HepG2 (cell line): ENCODE data around the gene METTL5. TPM values are rescaled to one million over a fixed set of nuclear protein-coding genes. Genes with fewer than 3 reads are reported as not detected.

Source experiments
- ATAC-seq: fragments of 200-7000 bp; cut with Tn5 transposase; 3 replicates; pipeline ENCODE4 v1.9.1; 2020; ENCODE audit warnings: mild to moderate bottlenecking, moderate library complexity
- BruUV-seq: library from RNA; stranded (reverse); fragments of 400-500 nt; replicated peaks from 2 replicates; lab custom pipeline; 2021; lab: Mats Ljungman, UMichigan
- CTCF ChIA-PET: fragments of 300-600 bp; formaldehyde crosslinking; extraction: SDS; loops from one replicate; lab custom pipeline; 2021; ENCODE audit warnings: low total read pairs, inconsistent platforms, low intra/inter-chr PET ratio; lab: Yijun Ruan, JAX
- POLR2A ChIA-PET: fragments of 350-600 bp; sonication (Branson Sonifier 250); formaldehyde crosslinking; loops from one replicate; lab custom pipeline; 2020; ENCODE audit warnings: antibody characterized with exemption, inconsistent platforms; lab: Yijun Ruan, JAX
- DNase-seq: peaks from one replicate; pipeline ENCODE4 v3.0.0-alpha.2; 2015; ENCODE audit warnings: low spot score
- FAIRE-seq: peaks from 3 replicates; lab custom pipeline; 2011; peaks lifted over from hg19 to GRCh38; lab: Jason Lieb, UNC
- H2AFZ ChIP-seq: one replicate; pipeline ENCODE4 v1.6.1; 2011; ENCODE audit warnings: low read length, inconsistent platforms
- H3K27ac ChIP-seq: fragments of 300-600 bp; 3 replicates; pipeline ENCODE4 v1.8.0; 2011; ENCODE audit warnings: mixed run types, mild to moderate bottlenecking, mixed read lengths, low read length, inconsistent platforms; ENCODE audit not compliant: insufficient read depth; ENCODE audit errors: extremely low read length
- H3K27me3 ChIP-seq, 2 experiments: fragments of 200-600 bp in 1 of 2; 2 replicates in 1 of 2; 3 replicates in 1 of 2; pipeline versions ENCODE4 v1.6.0 to v1.8.0; 2011; ENCODE audit warnings: low read length in 2 of 2, mild to moderate bottlenecking in 2 of 2, moderate library complexity in 2 of 2, inconsistent platforms in 1 of 2; ENCODE audit not compliant: insufficient read depth in 2 of 2, control insufficient read depth in 1 of 2
- H3K36me3 ChIP-seq, 2 experiments: fragments of 200-600 bp in 1 of 2; replicated peaks in 1 of 2; 2 replicates in 1 of 2; 3 replicates in 1 of 2; pipeline versions ENCODE4 v1.5.1 to v1.8.0; 2011; ENCODE audit warnings: low read length in 2 of 2, inconsistent platforms in 1 of 2; ENCODE audit not compliant: insufficient read depth in 2 of 2, control insufficient read depth in 1 of 2
- H3K4me1 ChIP-seq: 2 replicates; pipeline ENCODE4 v1.5.1; 2012; ENCODE audit warnings: low read length, inconsistent platforms; ENCODE audit not compliant: insufficient read depth
- H3K4me2 ChIP-seq: 2 replicates; pipeline ENCODE4 v1.6.0; 2011; ENCODE audit warnings: low read depth, low read length, inconsistent platforms
- H3K4me3 ChIP-seq, 3 experiments: fragments of 200-600 bp in 1 of 3; sonication (generic), shearing (Covaris generic) in 1 of 3; replicated peaks in 1 of 3; 2 replicates each; pipeline ENCODE4 v1.5.1; 2011 to 2016; ENCODE audit warnings: low read length in 3 of 3, inconsistent platforms in 2 of 3, low read depth in 2 of 3, mild to moderate bottlenecking in 2 of 3, control low read depth in 1 of 3, mixed read lengths in 1 of 3; ENCODE audit not compliant: insufficient read depth in 1 of 3
- H3K79me2 ChIP-seq: one replicate; pipeline ENCODE4 v1.6.1; 2011; ENCODE audit warnings: low read length, inconsistent platforms; ENCODE audit not compliant: insufficient read depth
- H3K9ac ChIP-seq: 2 replicates; pipeline ENCODE4 v1.6.0; 2011; ENCODE audit warnings: mild to moderate bottlenecking, low read depth, low read length, inconsistent platforms; ENCODE audit not compliant: insufficient read depth
- H3K9me3 ChIP-seq: 2 replicates; pipeline ENCODE4 v1.5.1; 2012; ENCODE audit warnings: mild to moderate bottlenecking, low read length
- H4K20me1 ChIP-seq: 2 replicates; pipeline ENCODE4 v1.6.0; 2011; ENCODE audit warnings: inconsistent platforms, mild to moderate bottlenecking, low read length, moderate library complexity; ENCODE audit not compliant: insufficient read depth
- HMGA1 ChIP-seq: sonication (generic); formaldehyde crosslinking; conservative IDR thresholded peaks from 2 replicates; pipeline ENCODE4 v1.4.0; 2020; ENCODE audit warnings: missing genetic modification reagents
- YY1 ChIP-seq: IDR thresholded peaks from 2 replicates; pipeline ENCODE4 v1.6.1; 2011; ENCODE audit warnings: low read length, low read depth, moderate library complexity, mild to moderate bottlenecking; ENCODE audit not compliant: insufficient read depth, insufficient replicate concordance
- ZNF260 ChIP-seq: sonication (generic); formaldehyde crosslinking; IDR thresholded peaks from 2 replicates; pipeline ENCODE4 v1.4.0; 2020; ENCODE audit warnings: missing genetic modification reagents, low read depth, mild to moderate bottlenecking, borderline replicate concordance
- ZNF749 ChIP-seq: sonication (generic); formaldehyde crosslinking; IDR thresholded peaks from 2 replicates; pipeline ENCODE4 v1.8.0; 2022; ENCODE audit warnings: mild to moderate bottlenecking, missing genetic modification reagents, moderate library complexity, borderline replicate concordance
- WGBS: methylation state at CpG from one replicate; pipeline ENCODE4 v1.1.6; 2017; ENCODE audit warnings: low lambda C conversion rate; 5-methylcytosine and 5-hydroxymethylcytosine counted together
- in situ Hi-C: cut with HindIII; loops from 2 replicates; pipeline ENCODE4 v1.10.0; 2017; ENCODE audit warnings: low pct_unique_long_range_greater_than_20kb; ENCODE audit not compliant: extremely low pct_ligation_motif_present
- intact Hi-C: fragments of 100-400 bp; cut with micrococcal nuclease; formaldehyde crosslinking; loops from one replicate; pipeline ENCODE4 v1.10.0; 2022; ENCODE audit not compliant: unreplicated experiment
- polyA plus RNA-seq, 8 experiments: library from polyadenylated mRNA; depleted of rRNA in 3 of 8; stranded (reverse) in 7 of 8; unstranded in 1 of 8; fragments of >200 nt; fragmentation: Illumina TruSeq in 4 of 8; extraction: Trizol in 4 of 8; gene quantifications; 2 replicates each; pipeline versions ENCODE4 v1.2.1 to v1.2.3, GENCODE V29; 2011 to 2016; ENCODE audit warnings: low read depth in 4 of 8, missing spikeins in 1 of 8, mixed read lengths in 1 of 8; ENCODE audit not compliant: insufficient read depth in 1 of 8
- total RNA-seq, 5 experiments: library from RNA; depleted of rRNA; stranded (reverse); fragments of >200 nt; fragmentation: Illumina TruSeq; extraction: Trizol; gene quantifications; 2 replicates each; pipeline ENCODE4 v1.2.3, GENCODE V29; 2016; ENCODE audit warnings: low read depth in 1 of 5
- TF ChIP-seq, protein P1 (sequence below): sonication (generic); formaldehyde crosslinking; IDR thresholded peaks from 2 replicates; pipeline ENCODE4 v1.4.0; 2020; ENCODE audit warnings: low read depth, mild to moderate bottlenecking, missing genetic modification reagents

METTL5 gene
- total and polyA plus RNA-seq, 2 of the 13 experiments (the other 11 are each of a cell fraction or from before 2014, with no cell fraction given), result 50.7 to 95.1 TPM

DNA sequence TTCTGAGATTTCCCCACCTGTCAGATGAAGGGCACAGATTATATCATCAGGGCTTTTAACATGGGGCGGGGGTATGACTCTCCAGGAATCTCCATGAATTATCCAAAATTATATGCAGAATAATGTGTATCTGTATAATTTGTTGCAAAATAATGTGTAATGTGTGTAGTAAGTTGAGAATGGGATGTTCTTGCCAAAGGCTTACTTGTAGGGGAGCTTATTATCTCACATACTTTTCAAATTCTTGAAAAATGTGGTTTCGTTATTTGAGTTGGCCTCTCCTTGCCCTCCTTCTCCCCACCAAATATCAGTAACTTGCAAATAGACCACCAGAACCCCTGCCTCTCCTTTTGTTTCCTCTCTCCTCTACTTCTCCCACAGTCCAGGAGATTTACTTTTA is 38.1 kb upstream of the METTL5 start:
- no peak overlapping the region for H3K4me2 ChIP-seq
- no peaks in the 10 kb centered on the region for H3K27me3 ChIP-seq
- ChIA-PET POLR2A (no interaction called here), CTCF (no interaction called here)
- H3K79me2 ChIP-seq, result peaks cover 61% of the 10 kb centered on the region
- TF ChIP-seq HMGA1 (CRISPR knock-in tag) (no peak), ZNF749 (CRISPR knock-in tag) (no peak), YY1 (no peak), ZNF260 (no peak)
- BruUV-seq, result no TSS peak
- DNase-seq (no peak), ATAC-seq (no peak), FAIRE-seq (no peak)
- intact Hi-C loops, result no loop called here
- H3K9ac ChIP-seq, result no peak overlapping the region
- WGBS, result 99% methylated on average over 2 of the region's 2 CpGs
- H2AFZ ChIP-seq, result no peak overlapping the region
- no peaks in the 10 kb centered on the region for H3K9me3 ChIP-seq
- H3K36me3 ChIP-seq, result 0 out of 5 replicates have a peak, but pooled peaks cover 0 to 3% of the 10 kb centered on the region in 2 experiments
- H3K4me1 ChIP-seq, result no peaks in the 10 kb centered on the region
- in situ Hi-C loops, result no loop called here
- H3K27ac ChIP-seq, result no peak overlapping the region
- H3K4me3 ChIP-seq, result no peak overlapping the region
- H4K20me1 ChIP-seq, result no peaks in the 10 kb centered on the region

GRCh38 chr2:169860149-169860548 is 35.4 kb upstream of the METTL5 start:
- FAIRE-seq, result no peak
- 0 out of 5 replicates have a peak, but pooled peaks cover 0 to 3% of the 10 kb centered on the region in 2 experiments for H3K36me3 ChIP-seq
- POLR2A ChIA-PET, result no interaction called here
- DNase-seq, result no peak
- H3K79me2 ChIP-seq, result peaks cover 52% of the 10 kb centered on the region
- 95% methylated on average over 4 of the region's 4 CpGs for WGBS
- no peak overlapping the region for H3K4me3 ChIP-seq
- no peak overlapping the region for H2AFZ ChIP-seq
- no peak overlapping the region for H3K27ac ChIP-seq
- BruUV-seq, result no TSS peak
- H3K4me2 ChIP-seq, result no peak overlapping the region
- H3K9ac ChIP-seq, result no peak overlapping the region
- H3K4me1 ChIP-seq, result no peaks in the 10 kb centered on the region
- in situ Hi-C loops, result no loop called here
- intact Hi-C loops, result no loop called here
- CTCF ChIA-PET, result no interaction called here
- no peaks in the 10 kb centered on the region for H3K27me3 ChIP-seq
- no peaks in the 10 kb centered on the region for H4K20me1 ChIP-seq
- H3K9me3 ChIP-seq, result no peaks in the 10 kb centered on the region
- no peak for ATAC-seq
- TF ChIP-seq, protein P1, sequence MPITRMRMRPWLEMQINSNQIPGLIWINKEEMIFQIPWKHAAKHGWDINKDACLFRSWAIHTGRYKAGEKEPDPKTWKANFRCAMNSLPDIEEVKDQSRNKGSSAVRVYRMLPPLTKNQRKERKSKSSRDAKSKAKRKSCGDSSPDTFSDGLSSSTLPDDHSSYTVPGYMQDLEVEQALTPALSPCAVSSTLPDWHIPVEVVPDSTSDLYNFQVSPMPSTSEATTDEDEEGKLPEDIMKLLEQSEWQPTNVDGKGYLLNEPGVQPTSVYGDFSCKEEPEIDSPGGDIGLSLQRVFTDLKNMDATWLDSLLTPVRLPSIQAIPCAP (CRISPR knock-in tag), result no peak
